Gastroesophageal sphincter (tissue), 3 donors: ENCODE data around the gene TANC1.

Experiments
- EP300 ChIP-seq: sonication (generic); formaldehyde crosslinking; IDR thresholded peaks from one replicate; pipeline ENCODE4 v1.6.1; 2017; ENCODE audit warnings: antibody characterized with exemption, mild to moderate bottlenecking
- POLR2AphosphoS5 ChIP-seq: sonication (generic); formaldehyde crosslinking; IDR thresholded peaks from one replicate; pipeline ENCODE4 v1.6.1; 2017; ENCODE audit warnings: antibody characterized with exemption
- TF ChIP-seq, protein P1 (sequence below), 4 experiments: fragments of 200-600 bp in 2 of 4; fragments of 450-650 bp in 2 of 4; sonication (generic) in 1 of 4; IDR thresholded peaks; one replicate each; pipeline ENCODE4 v1.5.1; 2017 to 2019; ENCODE audit warnings: antibody characterized with exemption in 4 of 4, mild to moderate bottlenecking in 2 of 4, moderate library complexity in 2 of 4

DNA sequence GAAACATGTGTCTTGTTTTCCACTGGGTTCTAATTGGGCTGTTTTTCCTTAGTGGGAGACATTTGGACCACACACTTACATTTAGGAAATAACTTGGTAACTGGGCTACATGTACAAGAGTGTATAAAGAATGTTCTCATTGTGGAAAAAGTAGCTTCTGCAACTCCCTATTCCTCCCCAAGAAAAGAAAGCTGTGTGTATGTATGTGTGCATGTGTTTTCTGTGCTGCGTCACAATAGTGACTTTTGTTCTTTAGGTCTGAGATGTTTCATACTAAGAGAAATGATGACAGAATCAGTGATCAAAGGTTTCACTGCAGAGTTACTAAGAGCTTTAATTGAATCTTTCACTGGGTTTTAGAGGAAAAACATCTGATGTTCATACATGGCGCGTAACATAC is 82.7 kb downstream of the TANC1 start:
- TF ChIP-seq EP300 (no peak), POLR2AphosphoS5 (no peak)
- TF ChIP-seq, protein P1, sequence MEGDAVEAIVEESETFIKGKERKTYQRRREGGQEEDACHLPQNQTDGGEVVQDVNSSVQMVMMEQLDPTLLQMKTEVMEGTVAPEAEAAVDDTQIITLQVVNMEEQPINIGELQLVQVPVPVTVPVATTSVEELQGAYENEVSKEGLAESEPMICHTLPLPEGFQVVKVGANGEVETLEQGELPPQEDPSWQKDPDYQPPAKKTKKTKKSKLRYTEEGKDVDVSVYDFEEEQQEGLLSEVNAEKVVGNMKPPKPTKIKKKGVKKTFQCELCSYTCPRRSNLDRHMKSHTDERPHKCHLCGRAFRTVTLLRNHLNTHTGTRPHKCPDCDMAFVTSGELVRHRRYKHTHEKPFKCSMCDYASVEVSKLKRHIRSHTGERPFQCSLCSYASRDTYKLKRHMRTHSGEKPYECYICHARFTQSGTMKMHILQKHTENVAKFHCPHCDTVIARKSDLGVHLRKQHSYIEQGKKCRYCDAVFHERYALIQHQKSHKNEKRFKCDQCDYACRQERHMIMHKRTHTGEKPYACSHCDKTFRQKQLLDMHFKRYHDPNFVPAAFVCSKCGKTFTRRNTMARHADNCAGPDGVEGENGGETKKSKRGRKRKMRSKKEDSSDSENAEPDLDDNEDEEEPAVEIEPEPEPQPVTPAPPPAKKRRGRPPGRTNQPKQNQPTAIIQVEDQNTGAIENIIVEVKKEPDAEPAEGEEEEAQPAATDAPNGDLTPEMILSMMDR (IDR thresholded peaks at IDR 0.05) = no peak
